SH-SY5Y (cell line): ENCODE results near the gene ABCA6.

Source experiments
- GATA2 ChIP-seq: IDR thresholded peaks from 2 replicates; pipeline ENCODE4 v1.6.1; 2011; ENCODE audit warnings: mild to moderate bottlenecking, low read depth, low read length
- GATA3 ChIP-seq: IDR thresholded peaks from 2 replicates; pipeline ENCODE4 v1.6.1; 2011; ENCODE audit warnings: low read depth, mild to moderate bottlenecking, low read length, moderate library complexity

Gene ABCA6

DNA sequence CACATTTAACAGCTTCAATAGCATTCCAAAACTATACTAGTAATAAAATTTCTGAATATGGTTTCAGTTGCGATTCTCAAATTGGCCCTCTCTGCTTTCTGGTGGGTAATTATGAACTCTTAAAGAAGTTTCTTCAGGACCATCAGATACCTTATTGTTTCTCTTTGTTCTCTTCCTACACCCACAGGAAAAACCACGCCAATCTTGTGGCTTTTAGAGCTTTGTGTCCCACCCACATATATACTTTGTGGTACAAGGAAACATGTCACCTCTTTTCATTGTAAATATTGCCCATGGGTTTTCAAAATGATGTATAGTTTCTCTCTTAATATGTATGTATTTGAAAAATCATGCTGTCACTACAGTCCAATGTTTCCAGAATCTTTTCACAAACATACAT is 93.1 kb downstream of the ABCA6 start:
- TF ChIP-seq GATA2 (no peak), GATA3 (no peak)

DNA sequence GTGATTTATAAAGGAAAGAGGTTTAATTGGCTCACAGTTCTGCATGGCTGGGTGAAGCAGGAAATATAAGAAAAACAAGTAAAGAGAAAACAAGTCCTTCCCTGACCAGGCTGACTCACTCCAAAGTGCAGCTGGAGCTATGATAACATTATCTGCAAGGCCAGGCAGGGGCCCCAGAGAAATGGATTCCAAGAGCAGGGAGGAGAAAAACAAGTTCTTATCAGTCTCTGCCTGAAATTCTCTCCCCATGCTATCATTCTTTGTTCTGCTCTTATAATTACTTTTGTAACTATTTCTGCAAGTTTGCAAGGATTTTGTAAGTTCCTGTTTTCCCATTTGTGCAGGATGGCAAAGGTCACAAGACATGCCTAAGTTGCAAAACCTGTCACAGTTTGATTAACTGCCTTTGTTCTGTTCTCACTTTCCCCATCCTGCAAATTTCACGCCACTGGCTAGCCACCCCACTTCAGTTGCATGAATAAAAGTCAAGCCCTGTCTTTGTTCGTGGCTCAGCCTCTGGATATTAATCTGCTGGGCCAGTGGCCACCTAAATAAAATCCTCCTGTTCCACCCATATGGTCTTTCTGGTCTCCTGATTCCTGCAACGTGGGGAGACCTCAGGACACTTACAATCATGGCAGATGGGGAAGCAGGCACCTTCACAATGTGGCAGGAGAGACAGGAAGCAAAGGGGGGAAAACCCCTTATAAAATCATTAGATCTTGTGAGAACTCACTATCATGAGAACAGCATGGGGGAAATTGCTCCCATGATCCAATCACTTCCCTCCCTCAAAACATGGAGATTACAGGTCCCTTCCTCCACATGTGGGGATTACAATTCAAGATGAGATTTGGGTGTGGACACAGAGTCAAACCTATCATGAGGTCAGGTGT is 94.1 kb downstream of the ABCA6 start:
- TF ChIP-seq GATA3, result no peak
- no peak for TF ChIP-seq GATA2

DNA sequence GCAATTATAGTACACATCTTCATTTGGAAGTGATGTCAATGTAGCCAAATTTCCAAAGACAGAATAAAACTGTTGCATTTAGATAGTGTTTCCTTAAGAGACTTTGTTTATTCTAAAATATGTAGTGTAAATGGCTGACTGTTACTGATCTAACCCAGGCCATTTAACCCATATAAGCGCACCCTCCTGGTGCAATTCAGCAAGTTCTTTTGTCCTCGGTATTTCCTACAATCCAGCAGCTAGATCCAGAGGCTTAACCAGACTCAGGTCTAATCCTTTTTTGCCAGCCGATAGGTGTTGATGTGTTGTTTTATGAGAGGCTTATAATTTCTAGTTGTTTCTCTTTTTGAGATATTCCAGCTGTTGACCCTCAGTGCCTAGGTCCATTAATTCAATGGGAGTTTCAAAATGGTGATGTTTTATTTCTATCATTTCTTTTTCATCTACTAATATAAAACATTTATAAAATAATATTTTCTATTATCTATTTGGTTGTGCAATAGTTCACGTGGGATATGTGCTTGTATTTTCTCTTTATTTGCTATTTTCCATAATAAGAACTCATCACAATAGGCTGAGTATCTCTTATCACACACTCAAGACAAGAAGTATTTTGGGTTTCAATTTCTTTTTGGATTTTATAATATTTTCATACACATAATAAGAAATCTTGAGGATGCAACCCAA is 95.4 kb downstream of the ABCA6 start:
- no peak for TF ChIP-seq GATA2
- TF ChIP-seq GATA3, result no peak

DNA sequence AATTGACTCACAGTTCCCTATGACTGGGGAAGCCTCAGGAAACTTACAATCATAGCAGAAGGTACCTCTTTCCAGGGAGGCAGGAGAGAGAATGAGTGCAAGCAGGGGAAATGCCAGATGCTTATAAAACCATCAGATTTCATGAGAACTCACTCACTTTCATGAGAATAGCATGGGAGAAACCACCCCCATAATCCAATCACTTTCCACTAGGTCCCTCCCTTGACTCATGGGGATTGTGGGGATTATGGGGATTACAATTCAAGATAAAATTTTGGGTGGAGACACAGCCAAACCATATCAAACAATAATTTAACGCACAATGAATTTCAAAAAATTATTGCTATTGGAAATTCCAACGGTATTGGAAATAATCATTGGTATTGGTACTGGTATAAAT is 96.0 kb downstream of the ABCA6 start:
- TF ChIP-seq GATA3, result no peak
- TF ChIP-seq GATA2, result no peak

DNA sequence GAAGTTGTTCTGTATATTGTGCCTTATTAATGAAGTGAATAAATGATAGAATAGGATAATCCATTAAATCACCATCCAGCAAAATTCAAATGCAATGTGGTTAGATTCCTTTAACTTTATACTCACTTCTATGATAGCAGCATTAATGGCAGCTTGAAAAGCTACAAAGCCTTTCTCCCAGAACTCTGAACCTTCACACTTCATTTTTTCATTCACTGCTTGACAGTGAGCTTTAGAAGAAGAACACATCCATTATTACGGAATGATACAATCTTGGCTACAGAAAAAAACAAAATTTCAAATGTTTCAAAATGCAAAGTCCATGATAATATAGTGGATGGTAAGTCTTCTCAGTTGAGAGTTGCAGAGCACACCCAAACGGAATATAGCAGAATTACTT is 97.3 kb downstream of the ABCA6 start:
- TF ChIP-seq GATA2 (no peak), GATA3 (no peak)

DNA sequence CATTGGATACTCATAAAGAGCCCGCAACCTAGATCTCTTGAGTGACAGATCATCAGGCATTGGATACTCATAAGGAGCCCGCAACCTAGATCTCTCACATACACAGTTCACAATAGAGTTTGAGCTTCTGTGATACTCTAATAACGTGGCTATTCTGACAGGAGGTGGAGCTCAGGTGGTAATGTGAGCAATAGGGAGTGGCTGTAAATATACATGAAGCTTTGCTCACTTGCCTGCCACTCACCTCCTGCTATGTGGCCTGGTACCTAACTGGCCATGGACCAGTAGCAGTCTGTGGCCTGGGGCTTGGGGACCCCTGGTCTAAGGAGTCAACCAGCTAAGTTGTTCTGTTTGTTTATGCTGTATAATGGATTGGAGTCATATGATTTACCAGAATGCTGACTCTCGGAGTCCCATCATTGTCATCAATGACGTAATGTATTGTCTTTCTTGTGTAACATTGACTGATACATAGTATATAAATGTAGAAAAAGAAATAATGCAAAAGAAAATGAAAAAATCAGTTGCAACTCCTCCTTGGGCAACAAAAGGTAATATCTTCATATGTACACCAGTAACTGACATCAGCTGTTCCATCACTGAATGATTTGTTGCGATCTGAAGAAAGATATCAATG is 98.5 kb downstream of the ABCA6 start:
- TF ChIP-seq GATA3, result no peak
- no peak for TF ChIP-seq GATA2

DNA sequence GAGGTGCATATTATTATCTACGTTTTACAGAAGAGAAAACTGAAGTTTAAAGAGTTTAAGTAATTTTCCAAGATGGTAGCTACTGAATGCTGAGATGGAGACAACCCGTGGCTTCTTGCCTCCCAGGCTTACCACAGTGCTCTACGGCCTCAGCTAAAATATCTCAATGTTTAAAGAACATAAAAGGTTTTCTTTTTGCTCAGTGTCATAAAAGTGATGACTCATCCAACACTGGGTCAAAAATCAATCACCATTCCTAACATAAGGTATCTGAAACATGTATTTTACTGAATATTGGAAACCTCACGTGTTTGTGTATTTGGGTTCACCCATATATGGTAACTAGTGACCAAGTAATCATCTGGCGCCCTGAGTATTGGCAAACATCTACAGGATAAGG is 99.4 kb downstream of the ABCA6 start:
- TF ChIP-seq GATA3, result no peak

DNA sequence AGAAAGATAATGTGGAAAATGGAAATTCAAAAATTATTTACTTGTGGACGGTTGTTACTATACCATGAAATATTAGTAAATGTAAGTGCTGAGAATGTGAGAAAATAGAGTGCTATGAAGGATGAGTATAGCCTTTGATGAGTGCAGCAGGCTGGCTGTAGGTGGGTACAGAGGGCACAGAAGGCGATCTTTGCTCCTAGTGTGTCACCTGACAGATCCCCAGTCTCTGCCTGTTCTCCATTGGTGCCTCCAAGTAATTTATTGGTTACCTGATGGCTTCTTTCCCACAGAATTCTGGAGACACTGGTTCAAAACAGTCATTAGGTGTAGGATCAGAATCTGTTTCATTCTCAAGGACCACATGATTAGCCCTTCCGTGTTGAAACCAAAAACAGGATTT is 109.9 kb downstream of the ABCA6 start:
- no peak for TF ChIP-seq GATA3

DNA sequence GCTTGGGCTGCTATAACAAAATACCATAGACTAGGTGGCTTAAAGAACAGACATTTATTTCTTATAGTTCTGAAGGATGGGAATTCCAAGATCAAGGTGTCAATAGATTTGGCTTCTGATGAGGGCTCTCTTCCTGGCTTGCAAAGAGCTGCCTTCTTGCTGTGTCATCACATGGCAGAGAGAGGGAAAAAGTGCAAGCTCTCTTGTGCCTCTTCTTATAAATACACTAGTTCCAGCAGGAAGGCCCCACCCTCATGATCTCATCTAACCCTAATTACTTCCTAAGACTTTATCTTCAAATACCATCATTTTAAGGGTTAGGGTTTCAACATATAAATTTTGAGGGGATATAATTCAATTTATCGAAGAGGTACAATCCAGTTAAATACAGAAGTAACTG is 111.5 kb downstream of the ABCA6 start:
- TF ChIP-seq GATA2 (no peak), GATA3 (no peak)
